GM23338 (cell line): ENCODE results near the gene ENC1. TPM values are rescaled to one million over a fixed set of nuclear protein-coding genes. Genes with fewer than 3 reads are reported as not detected.

Experiments
- EZH2 ChIP-seq: fragments of 200-600 bp; sonication (generic); IDR thresholded peaks from one replicate; pipeline ENCODE4 v1.8.0; 2017; ENCODE audit warnings: antibody characterized with exemption, mild to moderate bottlenecking, low read depth; ENCODE audit not compliant: unreplicated experiment
- EZH2phosphoT487 ChIP-seq: fragments of 200-600 bp; sonication (generic); IDR thresholded peaks from one replicate; pipeline ENCODE4 v1.8.1; 2018; ENCODE audit warnings: antibody characterized with exemption; ENCODE audit not compliant: unreplicated experiment
- JUNB ChIP-seq: IDR thresholded peaks from one replicate; pipeline ENCODE4 v1.6.1; 2016; ENCODE audit warnings: antibody characterized with exemption; ENCODE audit not compliant: unreplicated experiment
- NANOG ChIP-seq: IDR thresholded peaks from 2 replicates; pipeline ENCODE4 v1.6.1; 2016; ENCODE audit warnings: antibody characterized with exemption, borderline replicate concordance
- REST ChIP-seq: IDR thresholded peaks from one replicate; pipeline ENCODE4 v1.6.1; 2018; ENCODE audit warnings: antibody characterized with exemption; ENCODE audit not compliant: unreplicated experiment
- STAT1 ChIP-seq: IDR thresholded peaks from one replicate; pipeline ENCODE4 v1.6.1; 2016; ENCODE audit warnings: antibody characterized with exemption; ENCODE audit not compliant: unreplicated experiment
- polyA plus RNA-seq: library from polyadenylated mRNA; unstranded; fragments of >200 nt; fragmentation: Nextera tagmentation; extraction: Ambion mirVana; gene quantifications from 2 replicates; pipeline ENCODE4 v1.2.1, GENCODE V29; 2016
- total RNA-seq: library from RNA; depleted of rRNA; stranded (reverse); fragments of >200 nt; shearing (Covaris generic); gene quantifications from 2 replicates; pipeline ENCODE4 v1.2.3, GENCODE V29; 2014
- TF ChIP-seq, protein P1 (sequence below): fragments of 250-450 bp; sonication (Bioruptor Pico); IDR thresholded peaks from 2 replicates; pipeline ENCODE4 v1.5.0; 2020; ENCODE audit warnings: mild to moderate bottlenecking, moderate library complexity

ENC1 gene
- total and polyA plus RNA-seq, 2 experiments from 2014 or later, result 8.2 to 27.9 TPM

DNA sequence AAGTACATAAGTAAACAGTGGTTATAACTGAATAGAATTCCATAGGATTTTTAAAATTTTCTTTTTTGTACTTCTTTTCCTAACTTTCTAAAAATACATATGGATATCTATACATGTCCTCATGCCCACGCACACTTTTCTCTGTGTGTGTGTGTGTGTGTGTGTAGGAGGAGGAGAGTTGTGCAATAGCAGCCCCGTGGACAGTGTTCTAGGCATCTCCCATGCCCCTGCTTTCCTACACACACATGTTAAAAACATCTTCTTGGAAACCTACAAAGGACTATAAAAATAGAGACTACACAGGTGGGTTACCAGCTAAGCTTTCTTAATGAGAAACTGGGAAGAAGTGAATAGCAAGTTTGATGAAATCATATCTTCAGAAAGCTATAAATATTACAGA is 24.7 kb upstream of the ENC1 start (continued):
- TF ChIP-seq, protein P1, sequence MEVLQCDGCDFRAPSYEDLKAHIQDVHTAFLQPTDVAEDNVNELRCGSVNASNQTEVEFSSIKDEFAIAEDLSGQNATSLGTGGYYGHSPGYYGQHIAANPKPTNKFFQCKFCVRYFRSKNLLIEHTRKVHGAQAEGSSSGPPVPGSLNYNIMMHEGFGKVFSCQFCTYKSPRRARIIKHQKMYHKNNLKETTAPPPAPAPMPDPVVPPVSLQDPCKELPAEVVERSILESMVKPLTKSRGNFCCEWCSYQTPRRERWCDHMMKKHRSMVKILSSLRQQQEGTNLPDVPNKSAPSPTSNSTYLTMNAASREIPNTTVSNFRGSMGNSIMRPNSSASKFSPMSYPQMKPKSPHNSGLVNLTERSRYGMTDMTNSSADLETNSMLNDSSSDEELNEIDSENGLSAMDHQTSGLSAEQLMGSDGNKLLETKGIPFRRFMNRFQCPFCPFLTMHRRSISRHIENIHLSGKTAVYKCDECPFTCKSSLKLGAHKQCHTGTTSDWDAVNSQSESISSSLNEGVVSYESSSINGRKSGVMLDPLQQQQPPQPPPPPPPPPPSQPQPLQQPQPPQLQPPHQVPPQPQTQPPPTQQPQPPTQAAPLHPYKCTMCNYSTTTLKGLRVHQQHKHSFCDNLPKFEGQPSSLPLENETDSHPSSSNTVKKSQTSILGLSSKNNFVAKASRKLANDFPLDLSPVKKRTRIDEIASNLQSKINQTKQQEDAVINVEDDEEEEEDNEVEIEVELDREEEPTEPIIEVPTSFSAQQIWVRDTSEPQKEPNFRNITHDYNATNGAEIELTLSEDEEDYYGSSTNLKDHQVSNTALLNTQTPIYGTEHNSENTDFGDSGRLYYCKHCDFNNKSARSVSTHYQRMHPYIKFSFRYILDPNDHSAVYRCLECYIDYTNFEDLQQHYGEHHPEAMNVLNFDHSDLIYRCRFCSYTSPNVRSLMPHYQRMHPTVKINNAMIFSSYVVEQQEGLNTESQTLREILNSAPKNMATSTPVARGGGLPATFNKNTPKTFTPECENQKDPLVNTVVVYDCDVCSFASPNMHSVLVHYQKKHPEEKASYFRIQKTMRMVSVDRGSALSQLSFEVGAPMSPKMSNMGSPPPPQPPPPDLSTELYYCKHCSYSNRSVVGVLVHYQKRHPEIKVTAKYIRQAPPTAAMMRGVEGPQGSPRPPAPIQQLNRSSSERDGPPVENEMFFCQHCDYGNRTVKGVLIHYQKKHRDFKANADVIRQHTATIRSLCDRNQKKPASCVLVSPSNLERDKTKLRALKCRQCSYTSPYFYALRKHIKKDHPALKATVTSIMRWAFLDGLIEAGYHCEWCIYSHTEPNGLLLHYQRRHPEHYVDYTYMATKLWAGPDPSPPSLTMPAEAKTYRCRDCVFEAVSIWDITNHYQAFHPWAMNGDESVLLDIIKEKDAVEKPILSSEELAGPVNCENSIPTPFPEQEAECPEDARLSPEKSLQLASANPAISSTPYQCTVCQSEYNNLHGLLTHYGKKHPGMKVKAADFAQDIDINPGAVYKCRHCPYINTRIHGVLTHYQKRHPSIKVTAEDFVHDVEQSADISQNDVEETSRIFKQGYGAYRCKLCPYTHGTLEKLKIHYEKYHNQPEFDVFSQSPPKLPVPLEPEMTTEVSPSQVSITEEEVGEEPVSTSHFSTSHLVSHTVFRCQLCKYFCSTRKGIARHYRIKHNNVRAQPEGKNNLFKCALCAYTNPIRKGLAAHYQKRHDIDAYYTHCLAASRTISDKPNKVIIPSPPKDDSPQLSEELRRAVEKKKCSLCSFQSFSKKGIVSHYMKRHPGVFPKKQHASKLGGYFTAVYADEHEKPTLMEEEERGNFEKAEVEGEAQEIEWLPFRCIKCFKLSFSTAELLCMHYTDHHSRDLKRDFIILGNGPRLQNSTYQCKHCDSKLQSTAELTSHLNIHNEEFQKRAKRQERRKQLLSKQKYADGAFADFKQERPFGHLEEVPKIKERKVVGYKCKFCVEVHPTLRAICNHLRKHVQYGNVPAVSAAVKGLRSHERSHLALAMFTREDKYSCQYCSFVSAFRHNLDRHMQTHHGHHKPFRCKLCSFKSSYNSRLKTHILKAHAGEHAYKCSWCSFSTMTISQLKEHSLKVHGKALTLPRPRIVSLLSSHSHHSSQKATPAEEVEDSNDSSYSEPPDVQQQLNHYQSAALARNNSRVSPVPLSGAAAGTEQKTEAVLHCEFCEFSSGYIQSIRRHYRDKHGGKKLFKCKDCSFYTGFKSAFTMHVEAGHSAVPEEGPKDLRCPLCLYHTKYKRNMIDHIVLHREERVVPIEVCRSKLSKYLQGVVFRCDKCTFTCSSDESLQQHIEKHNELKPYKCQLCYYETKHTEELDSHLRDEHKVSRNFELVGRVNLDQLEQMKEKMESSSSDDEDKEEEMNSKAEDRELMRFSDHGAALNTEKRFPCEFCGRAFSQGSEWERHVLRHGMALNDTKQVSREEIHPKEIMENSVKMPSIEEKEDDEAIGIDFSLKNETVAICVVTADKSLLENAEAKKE (CRISPR knock-in tag), result no peak
- TF ChIP-seq EZH2 (no peak), NANOG (no peak), JUNB (no peak), EZH2phosphoT487 (no peak), STAT1 (no peak), REST (no peak)
